GM21737 (cell line): Measurements from ENCODE around the gene CSF3.

ENCODE experiments used
- ATAC-seq: cut with Tn5 transposase; IDR thresholded peaks from one replicate; pipeline ENCODE4 v1.9.1; 2021; ENCODE audit warnings: mild to moderate bottlenecking, moderate library complexity; ENCODE audit not compliant: unreplicated experiment

Gene CSF3

GRCh38 chr17:40022961-40023541, 7.8 kb downstream of the CSF3 start:
- ATAC-seq: no peak

- ATAC-seq: no peak
These were observed 8.5 kb downstream of the CSF3 start for GRCh38 chr17:40023590-40024292.

DNA sequence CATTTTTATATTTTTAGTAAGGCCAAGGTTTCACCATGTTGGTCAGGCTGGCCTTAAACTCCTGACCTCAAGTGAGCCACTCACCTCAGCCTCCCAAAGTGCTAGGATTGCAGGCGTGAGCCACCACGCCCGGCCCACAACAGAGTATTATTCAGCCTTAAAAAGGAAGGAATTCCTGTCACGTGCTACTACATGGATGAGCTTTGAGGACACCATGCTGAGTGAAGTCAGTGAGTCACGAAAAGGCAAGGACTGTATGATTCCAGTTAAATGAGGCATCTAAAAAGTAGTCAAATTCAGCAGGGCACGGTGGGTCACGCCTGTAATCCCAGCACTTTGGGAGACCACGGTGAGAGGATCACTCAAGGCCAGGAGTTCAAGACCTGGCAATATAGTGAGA, 9.7 kb downstream of the CSF3 start:
- ATAC-seq: no peak

GRCh38 chr17:40025559-40025958, 10.3 kb downstream of the CSF3 start:
- ATAC-seq: no peak

DNA sequence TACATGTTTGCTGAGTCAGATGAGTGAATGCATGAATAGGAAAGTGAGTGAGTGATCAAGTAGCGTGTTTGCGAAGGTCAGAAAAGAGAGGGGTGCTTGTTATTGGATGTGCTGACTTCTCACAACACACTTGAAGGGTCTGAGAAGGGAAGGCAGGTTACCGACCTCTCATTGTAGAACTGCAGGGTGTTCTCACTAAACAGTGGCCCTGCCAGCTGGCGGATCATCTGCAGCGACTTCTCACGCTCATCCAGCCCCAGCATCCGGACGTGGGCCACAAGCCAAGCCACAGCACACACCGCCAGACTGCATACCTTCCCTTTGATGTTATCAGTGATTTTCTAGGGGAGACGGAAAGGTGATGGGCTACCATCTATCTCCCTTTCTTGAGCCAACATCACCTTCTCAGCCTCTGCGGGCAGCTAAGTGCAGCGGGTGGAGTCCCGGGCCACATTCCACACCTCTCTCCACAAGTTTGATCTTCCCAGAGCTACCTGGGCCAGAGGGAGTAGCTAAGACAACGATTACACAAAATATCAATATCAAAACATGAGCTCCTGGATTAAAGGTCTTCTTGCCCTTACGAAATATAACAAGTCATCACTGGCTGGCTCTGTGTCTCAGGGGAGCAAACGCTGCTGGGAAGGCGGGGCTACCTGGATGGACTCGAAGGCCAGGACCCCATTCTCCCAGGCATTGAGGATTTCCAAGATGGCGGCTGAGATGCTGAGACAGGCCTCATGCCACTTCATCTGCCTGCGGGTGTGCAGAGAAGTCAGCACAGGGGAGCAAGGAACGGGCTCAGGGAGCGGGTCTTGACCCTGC, 11.0 kb downstream of the CSF3 start:
- no peak for ATAC-seq

- ATAC-seq: no peak
These were observed 11.8 kb downstream of the CSF3 start for GRCh38 chr17:40026816-40027613.

GRCh38 chr17:40027614-40028012, 12.4 kb downstream of the CSF3 start:
- ATAC-seq: no peak

GRCh38 chr17:40028595-40028994, 13.4 kb downstream of the CSF3 start:
- no peak for ATAC-seq

DNA sequence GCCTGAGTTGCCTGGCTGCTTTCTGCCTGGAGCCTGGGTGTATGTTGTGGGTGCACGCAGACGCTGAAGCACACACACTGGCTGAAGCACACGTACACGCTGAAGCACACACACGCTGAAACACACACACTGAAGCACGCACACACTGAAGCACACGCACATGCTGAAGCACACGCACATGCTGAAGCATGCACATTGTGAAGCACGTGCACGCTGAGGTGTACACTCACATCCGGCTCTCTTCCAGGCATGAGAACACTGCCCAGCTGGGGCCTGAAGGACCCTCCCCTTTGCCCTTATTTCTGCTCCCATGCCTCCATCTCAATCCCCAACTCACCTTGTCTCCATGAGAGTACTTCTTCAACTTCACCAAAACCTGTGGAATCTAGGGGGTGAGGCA, 16.5 kb downstream of the CSF3 start:
- ATAC-seq: no peak

GRCh38 chr17:40032322-40033320, 17.4 kb downstream of the CSF3 start:
- no peak for ATAC-seq

DNA sequence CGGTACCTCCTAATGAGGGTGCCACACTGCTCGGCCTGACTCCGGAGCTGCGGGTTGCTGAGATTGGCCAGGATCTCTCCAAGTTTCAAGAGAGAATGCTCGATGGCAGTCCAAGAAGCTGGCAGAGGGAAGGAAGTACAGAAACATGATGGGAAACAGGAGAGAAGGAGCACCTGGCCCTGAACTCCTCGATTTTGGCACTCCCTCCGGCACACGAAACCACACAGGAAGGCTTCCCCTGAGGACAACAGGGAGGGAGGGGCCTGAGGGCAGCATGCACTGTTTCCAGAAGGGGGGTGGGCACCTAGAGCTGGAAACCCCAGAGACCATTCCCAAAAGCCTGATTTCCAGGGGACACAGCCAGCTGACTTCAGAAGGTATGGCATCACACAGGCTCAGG, 18.1 kb downstream of the CSF3 start:
- ATAC-seq: no peak

GRCh38 chr17:40034426-40035161, 19.4 kb downstream of the CSF3 start:
- no peak for ATAC-seq

DNA sequence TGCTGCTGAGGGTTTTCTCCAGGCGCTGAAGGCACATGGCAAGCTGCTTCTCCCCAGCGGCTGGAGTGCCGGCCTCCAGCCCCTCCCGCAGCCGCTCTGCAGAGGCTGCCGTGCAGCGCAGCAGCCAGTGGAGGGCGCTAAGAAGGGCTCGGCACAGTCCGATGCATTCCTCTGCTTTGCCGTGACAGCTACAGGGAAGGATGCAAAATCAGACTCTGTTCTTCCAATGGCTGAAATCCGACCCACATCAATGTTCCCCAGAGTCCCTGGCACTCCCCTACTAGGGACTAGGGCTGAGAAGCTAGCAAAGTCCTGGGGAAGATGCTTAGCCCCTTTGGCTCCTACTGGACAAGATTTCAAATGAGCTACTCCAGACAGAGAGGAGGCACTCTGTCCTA, 19.9 kb downstream of the CSF3 start:
- ATAC-seq: no peak

DNA sequence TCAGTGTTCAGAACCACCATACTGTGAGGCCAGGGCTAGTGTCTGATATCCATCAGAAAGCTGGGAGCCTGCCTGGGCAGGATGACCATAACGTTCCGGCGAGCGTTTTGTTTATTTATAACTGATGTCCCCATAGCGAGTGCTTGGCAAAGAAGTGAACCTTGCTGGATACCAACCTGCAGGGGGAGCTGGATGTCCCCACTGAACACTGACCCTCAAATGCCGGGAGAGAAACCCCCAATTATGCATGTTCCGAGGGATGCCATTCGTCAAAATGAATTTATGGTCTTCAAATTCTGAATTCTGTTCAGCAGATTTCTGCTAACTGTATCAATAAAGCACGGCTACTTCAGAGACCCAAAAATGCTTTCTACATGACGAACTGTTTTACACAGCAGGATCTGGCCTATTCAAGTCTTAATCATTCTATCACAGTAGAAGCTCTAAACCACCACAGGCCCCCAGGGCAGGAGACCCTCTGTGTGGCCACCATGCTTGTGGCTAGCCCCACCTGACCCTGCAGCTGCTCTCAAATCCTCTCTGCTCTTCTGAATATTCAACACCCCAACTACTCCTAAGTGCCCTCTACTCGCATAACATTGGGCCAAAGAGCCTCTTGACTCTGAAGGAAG, 23.8 kb downstream of the CSF3 start:
- no peak for ATAC-seq

GRCh38 chr17:40041196-40041595, 26.0 kb downstream of the CSF3 start:
- ATAC-seq: no peak

DNA sequence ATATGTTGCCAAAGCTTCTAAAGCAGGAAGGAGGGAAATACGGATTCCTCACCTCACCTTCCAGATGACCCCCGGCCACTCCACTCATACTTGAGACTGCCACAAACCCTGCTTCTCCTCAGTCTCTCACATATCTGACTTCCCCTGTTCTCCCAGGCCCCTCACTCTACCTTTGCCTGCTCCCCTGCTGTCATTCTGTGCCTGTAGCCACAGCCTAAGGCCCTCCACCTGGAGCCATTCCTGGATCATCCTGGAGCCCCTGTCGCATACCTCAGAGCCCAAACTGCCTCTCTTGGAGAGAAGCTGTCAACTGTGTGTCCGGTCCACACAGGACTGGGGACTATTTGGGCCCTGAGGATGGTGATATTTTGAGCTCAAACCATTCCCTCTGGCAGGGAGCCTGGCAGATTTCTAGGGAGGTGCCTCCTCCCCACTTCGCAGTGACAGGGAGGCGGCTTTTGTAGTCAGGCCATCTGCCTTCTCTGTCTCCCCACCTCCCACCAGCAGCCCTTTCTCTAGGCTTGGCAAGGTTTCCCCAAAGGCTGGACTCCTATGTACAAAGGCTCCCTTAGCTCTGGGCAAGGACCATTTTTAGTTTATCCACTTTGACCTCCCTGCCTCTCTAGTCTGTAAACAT, 41.3 kb downstream of the CSF3 start:
- no peak for ATAC-seq

- ATAC-seq: no peak
These were observed 43.0 kb downstream of the CSF3 start for GRCh38 chr17:40058186-40058784.

GRCh38 chr17:40058865-40059264, 43.6 kb downstream of the CSF3 start:
- no peak for ATAC-seq
